ENCODE measurements around the gene CHD9. TPM values are rescaled to one million over a fixed set of nuclear protein-coding genes. Genes with fewer than 3 reads are reported as not detected.

The CHD9 gene
- total and polyA plus RNA-seq, 9 of the 15 experiments (the other 6 are each of a cell fraction or from before 2014, with no cell fraction given): 29.0 to 69.3 (median 40.6) TPM

DNA sequence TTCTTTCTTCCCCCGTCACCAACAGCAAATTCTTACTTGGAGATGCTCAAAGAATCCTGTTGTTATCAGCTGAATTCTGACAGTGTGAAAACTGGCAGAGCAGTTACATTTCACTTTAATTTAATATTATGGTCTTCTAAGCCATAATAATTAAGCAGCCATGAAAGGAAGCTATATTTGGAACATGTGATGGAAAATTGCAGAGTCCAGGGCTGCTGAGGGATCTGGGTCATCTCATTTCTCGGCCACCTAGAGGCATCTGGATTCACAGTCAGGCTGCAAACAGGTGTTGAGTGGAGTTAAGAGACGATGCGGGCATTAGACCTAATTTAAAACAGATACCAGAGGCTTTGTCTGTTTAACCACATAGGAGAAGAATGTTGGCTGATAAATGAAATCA is 40.5 kb upstream of the CHD9 start:
- H3K4me2 ChIP-seq (ENCODE audit: insufficient read depth, low read length): no peak overlapping the region
- in situ Hi-C loops (cut with MboI): loop anchor here (10.0 kb wide), 1 partner anchor 829 kb away; no protein-coding TSS in a partner anchor
- ChIA-PET CTCF (ENCODE audit: low intra/inter-chr PET ratio) (no interaction called here), POLR2A (interaction anchor here (1.0 kb wide), 1 partner anchor 9 kb away, joined by 4 read pairs; no protein-coding TSS in a partner anchor)
- H3K9ac ChIP-seq (ENCODE audit: insufficient read depth in 1 of 2, low read depth in 2 of 2, low read length in 2 of 2): no peak overlapping the region
- ATAC-seq: no peak
- 0% methylated on average over 4 of the region's 4 CpGs for WGBS (ENCODE audit: insufficient coverage, low coverage, missing lambda C conversion rate)
- no peaks in the 10 kb centered on the region for H3K79me2 ChIP-seq (ENCODE audit: control insufficient read depth, insufficient read depth, low read length)
- no peaks in the 10 kb centered on the region for H4K20me1 ChIP-seq (replicated peaks; ENCODE audit: control insufficient read depth, insufficient read depth, low read length)
- no peak overlapping the region for H2AFZ ChIP-seq (ENCODE audit: low read depth, low read length)
- intact Hi-C loops (cut with micrococcal nuclease): no loop called here
- H3K4me1 ChIP-seq (replicated peaks in 1 of 2; ENCODE audit: control insufficient read depth in 2 of 2, insufficient read depth in 2 of 2, low read length in 2 of 2): no peaks in the 10 kb centered on the region
- H3K27ac ChIP-seq (ENCODE audit: extremely low read depth, low read depth, low read length): no peak overlapping the region
- TF ChIP-seq RBM34 (IDR thresholded peaks at IDR 0.05; ENCODE audit: borderline replicate concordance, insufficient read depth, low read length) (no peak), PTTG1 (tag; IDR thresholded peaks at IDR 0.05; ENCODE audit: low read depth) (no peak), NR2C1 (IDR thresholded peaks at IDR 0.05) (no peak), NR2C1 (tag; IDR thresholded peaks at IDR 0.05) (no peak), DACH1 (IDR thresholded peaks at IDR 0.05; ENCODE audit: partially characterized antibody) (no peak), KLF13 (tag; IDR thresholded peaks at IDR 0.05; ENCODE audit: borderline replicate concordance, low read depth) (no peak), PPARD (CRISPR knock-in tag; IDR thresholded peaks at IDR 0.05) (no peak), EWSR1 (IDR thresholded peaks at IDR 0.05; ENCODE audit: borderline replicate concordance, low read depth, partially characterized antibody) (no peak), STAT5A (IDR thresholded peaks at IDR 0.05; ENCODE audit: borderline replicate concordance, low read length) (no peak), CBFA2T2 (conservative IDR thresholded peaks at IDR 0.05) (no peak), ZNF780A (CRISPR knock-in tag; IDR thresholded peaks at IDR 0.05) (no peak)
- TF ChIP-seq, protein P1, sequence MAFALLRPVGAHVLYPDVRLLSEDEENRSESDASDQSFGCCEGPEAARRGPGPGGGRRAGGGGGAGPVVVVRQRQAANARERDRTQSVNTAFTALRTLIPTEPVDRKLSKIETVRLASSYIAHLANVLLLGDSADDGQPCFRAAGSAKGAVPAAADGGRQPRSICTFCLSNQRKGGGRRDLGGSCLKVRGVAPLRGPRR (CRISPR knock-in tag; IDR thresholded peaks at IDR 0.05): no peak
- TF ChIP-seq, protein P2, sequence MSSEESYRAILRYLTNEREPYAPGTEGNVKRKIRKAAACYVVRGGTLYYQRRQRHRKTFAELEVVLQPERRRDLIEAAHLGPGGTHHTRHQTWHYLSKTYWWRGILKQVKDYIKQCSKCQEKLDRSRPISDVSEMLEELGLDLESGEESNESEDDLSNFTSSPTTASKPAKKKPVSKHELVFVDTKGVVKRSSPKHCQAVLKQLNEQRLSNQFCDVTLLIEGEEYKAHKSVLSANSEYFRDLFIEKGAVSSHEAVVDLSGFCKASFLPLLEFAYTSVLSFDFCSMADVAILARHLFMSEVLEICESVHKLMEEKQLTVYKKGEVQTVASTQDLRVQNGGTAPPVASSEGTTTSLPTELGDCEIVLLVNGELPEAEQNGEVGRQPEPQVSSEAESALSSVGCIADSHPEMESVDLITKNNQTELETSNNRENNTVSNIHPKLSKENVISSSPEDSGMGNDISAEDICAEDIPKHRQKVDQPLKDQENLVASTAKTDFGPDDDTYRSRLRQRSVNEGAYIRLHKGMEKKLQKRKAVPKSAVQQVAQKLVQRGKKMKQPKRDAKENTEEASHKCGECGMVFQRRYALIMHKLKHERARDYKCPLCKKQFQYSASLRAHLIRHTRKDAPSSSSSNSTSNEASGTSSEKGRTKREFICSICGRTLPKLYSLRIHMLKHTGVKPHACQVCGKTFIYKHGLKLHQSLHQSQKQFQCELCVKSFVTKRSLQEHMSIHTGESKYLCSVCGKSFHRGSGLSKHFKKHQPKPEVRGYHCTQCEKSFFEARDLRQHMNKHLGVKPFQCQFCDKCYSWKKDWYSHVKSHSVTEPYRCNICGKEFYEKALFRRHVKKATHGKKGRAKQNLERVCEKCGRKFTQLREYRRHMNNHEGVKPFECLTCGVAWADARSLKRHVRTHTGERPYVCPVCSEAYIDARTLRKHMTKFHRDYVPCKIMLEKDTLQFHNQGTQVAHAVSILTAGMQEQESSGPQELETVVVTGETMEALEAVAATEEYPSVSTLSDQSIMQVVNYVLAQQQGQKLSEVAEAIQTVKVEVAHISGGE (CRISPR knock-in tag; IDR thresholded peaks at IDR 0.05): no peak
- TF ChIP-seq, protein P3, sequence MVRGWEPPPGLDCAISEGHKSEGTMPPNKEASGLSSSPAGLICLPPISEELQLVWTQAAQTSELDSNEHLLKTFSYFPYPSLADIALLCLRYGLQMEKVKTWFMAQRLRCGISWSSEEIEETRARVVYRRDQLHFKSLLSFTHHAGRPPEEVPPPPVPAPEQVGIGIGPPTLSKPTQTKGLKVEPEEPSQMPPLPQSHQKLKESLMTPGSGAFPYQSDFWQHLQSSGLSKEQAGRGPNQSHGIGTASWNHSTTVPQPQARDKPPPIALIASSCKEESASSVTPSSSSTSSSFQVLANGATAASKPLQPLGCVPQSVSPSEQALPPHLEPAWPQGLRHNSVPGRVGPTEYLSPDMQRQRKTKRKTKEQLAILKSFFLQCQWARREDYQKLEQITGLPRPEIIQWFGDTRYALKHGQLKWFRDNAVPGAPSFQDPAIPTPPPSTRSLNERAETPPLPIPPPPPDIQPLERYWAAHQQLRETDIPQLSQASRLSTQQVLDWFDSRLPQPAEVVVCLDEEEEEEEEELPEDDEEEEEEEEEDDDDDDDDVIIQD (CRISPR knock-in tag; IDR thresholded peaks at IDR 0.05): no peak
- FAIRE-seq: no peak
- no peak for DNase-seq (ENCODE audit: extremely low read depth in 1 of 4, low spot score in 3 of 4)
- H3K36me3 ChIP-seq (ENCODE audit: control insufficient read depth, insufficient read depth, low read length): no peaks in the 10 kb centered on the region
- no peaks in the 10 kb centered on the region for H3K9me3 ChIP-seq (replicated peaks; ENCODE audit: control insufficient read depth, insufficient read depth, low read depth, low read length)
- no peaks in the 10 kb centered on the region for H3K9me1 ChIP-seq (ENCODE audit: control insufficient read depth, insufficient read depth, low read length)
- H3K27me3 ChIP-seq (ENCODE audit: control insufficient read depth in 2 of 2, insufficient read depth in 2 of 2, low read length in 2 of 2): no peaks in the 10 kb centered on the region
- no TSS peak for BruUV-seq (replicated peaks)
- no peak overlapping the region for H3K4me3 ChIP-seq
